ENCODE measurements around the gene COPS9.

Gene COPS9

DNA sequence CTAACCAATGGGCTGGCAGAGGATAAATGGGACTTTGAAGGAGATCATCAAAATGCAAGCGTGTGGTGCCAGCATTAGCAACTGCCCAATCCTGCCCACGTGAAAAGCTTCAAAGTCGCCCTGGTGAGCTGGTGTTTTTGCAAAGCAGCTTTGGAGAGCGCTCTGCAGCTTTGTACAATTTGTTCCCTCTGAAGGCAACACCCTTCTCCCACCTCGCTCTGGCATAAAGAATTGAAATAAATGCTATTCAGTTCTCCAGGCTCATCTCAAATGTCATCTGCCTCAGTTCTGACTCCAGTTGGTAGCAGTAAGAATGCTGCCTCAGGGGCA lies 3.5 kb downstream of the COPS9 start:
- no peak for DNase-seq

DNA sequence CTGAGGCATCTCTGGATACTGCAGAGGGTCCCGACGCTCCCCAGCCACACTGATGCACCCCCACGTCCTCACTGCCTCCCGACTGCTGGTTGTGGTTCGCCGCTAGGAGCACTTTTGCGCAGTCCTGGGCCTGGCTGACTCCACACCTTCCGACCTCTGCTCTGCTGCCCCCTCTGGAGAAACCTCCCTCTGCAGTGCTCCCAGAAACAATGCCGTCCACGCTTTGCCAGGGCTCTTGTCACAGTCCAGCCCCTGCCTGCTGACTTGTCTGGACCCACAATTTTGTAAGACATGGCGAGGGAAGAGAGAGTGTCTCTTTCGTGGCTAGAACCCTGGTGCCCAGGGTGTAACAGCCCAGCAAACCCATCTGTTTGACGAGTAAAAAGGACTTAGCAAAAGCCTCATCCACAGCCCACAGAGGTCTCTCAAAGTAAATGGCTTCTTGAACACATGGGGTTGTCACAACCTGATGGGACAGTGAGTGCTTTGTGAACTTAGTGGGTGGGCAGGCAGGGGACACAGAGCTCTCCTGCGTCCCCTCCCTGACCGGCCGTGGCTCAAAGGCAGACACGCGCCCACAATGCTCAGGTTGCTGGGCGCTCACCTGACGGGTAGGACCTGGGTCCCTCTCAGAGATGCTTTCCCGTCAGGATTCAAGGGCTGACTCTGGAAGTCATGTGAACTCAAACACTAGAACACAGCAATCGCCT lies 4.0 kb downstream of the COPS9 start:
- no peak for DNase-seq

DNA sequence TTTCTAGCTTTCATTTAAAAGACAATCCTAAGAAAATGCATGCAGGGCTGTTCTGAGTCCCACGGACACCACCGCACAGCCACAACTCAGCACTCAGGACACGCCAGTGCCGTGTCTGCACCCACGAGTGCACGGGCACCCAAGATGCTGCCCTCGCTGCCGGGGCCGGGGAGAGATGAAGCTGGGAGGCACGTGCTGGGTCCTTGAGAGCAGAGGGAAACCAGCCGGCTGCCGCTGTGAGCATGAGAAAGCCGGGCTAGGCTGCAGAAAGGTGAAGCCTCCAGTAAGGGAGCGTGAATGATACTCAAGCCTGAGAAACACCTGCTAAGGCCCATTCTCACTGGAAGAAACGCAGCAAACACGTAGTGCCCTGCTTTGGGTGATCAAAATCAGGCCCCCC lies 4.8 kb downstream of the COPS9 start:
- DNase-seq, result no peak

DNA sequence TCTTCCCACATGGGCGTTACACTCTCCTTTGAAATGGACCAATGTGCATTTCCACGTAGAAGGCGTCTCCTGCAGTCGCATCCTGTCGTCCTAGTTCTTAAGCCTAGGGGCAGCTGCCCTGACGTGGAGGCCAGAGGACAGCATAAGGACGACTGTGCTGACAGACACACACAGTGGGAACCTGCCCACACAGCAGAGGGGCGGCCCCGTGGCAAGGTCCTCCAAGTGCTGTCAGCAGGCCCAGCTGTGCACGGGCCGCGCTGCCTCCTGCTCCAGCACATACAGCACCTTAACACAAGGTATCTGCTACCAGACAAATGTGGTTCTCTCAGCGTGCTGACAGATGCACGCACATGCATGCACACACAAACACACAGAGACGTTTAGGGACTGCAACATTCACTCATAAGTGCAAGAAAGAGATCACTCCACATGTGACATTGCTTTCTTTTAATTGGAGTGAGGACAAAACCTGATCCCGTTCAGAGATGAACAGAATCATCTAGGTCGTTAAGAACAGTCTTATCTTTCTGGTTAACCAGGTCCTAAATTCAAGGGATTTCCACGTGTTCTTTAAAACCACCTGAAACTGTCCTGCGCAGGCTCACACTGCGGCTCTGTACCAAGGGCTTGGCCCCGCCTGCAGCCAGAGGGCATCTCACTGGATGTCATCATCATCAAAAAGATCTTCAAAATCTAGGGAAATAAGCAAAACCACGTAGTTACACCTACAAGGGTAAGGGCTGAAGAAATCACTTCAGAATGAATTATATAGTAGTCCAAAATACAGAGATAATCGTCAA lies 5.5 kb downstream of the COPS9 start:
- no peak for DNase-seq

DNA sequence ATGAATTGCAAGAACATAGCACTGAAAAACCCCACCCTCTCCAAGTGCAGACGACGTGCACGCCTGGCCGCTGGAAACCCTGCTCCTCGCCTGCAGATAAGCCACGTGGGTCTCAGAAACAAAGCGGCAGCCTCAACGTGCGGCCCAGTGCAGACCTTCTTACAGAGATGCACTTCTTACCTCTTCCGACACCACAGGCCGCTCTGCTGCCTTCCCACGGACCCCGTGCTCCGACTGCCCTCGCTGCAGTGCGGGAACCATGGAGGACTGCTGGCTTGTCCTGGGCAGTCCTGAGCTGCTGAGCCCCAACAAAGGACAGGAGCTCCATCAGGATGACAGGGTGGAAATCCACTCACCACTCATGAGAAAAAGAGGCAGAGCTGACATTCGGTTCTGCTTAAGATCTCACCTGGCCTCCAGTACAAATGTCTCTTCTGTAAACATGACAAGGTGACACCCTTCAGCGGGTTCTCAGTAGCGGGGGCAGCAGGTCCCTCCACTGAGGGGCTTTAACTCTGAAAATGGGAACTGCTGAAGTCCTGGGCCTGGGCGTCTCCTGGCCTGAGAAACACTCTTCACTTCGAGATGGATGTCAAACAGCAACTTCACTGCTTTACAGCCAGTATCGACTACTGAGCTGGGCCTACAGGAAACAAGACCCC lies 6.2 kb downstream of the COPS9 start:
- no peak for DNase-seq

DNA sequence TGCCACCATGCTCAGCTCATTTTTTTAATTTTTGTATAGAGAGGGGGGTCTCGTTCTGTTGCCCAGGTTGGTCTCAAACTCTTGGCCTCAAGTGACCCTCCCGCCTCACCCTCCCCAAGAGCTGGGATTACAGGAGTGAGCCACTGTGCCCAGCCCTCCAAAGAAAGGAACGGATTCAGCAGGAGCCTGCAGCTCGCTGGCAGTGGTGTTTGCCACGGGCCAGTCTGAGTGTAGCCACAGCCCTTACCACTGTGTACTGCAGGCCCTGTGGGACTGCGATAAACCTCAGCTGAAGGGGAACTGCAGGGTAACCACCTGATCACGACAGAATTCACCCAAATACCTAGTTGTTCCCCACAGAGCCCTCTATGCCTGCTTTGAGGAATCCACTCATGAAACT lies 6.8 kb downstream of the COPS9 start:
- no peak for DNase-seq

DNA sequence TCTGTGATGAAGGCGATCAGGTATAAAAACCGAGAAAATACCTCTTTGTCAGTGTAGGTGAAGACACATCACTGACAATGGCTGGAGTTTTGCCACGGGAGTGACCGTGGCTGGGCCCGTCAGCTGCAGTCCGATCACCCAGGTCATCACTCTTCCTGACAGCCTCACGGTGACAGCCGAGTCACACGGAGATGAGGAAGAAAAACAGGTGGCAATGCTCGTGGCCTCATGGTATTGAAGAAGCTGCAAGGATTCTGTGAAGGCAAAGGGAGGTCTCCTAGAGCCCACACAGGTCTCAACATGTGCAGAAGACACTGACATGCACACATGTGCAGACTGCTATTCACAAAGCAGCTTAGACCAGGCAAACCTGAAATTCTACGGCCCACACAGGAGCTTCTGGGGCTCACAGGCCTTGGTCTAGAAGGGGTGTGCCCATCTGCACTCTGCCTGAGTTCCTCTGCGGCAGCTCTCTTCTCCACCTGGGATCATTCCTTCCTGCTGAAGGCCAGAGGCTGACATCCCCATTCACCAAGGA lies 7.4 kb downstream of the COPS9 start:
- DNase-seq, result no peak

DNA sequence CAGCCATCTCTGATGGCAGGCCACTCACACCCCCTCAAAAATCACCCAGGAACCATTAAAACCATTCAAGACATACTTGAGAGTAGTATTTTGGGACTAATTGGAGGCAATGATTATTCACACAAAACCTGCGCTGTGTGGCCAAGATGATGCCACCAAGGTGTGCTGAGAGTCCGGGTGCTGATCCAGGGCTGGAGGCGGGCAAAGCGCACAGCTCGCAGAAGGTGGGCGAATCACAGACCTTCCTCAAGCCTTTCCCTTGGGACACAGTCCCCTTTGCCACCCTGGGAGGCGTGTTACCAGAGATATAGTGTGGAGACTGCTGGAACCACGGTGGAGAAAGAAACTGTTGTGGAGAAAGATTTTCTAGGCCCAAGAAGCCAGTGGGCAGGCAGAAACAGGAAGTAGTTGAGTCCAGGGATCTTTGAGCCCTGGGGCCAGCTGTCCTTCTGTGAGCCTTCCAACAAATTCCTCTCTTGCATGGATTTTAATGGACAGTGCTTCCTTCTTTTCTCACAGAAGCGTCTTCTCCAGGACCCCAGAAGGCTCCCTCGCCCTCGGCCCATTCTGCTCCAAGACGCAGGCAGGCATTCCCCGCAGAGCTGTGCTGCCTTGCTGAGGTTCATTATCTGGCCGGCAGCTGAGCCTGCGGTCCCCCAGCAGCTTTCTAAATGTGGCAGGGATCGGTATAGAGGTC lies 8.0 kb downstream of the COPS9 start:
- DNase-seq, result no peak

DNA sequence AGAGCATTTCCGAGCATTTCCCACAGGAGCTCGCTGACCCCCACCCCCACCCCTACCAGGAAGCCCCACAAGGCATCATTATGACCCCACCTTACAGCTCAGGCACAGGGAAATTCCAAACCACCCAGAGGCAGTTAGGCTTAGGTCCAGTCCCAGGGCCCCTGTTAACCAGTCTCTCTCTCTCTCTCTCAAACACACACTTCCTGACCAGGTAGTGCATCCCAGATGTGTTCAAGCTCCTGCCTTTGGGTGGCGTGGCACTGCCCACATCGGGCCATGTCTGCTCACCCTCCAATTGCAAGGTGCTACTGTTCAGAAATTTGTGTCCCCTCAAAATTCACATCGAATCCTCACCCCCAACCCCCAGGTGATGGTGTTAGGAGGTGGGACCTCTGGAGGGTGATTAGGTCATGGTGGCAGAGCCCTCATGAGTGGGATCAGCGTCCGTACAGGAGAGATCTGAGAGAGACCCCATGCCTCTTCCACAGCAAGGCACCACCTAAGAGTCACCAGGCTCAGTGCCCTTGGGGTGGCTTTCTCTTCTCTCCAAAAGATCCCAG lies 8.8 kb downstream of the COPS9 start:
- DNase-seq, result no peak

DNA sequence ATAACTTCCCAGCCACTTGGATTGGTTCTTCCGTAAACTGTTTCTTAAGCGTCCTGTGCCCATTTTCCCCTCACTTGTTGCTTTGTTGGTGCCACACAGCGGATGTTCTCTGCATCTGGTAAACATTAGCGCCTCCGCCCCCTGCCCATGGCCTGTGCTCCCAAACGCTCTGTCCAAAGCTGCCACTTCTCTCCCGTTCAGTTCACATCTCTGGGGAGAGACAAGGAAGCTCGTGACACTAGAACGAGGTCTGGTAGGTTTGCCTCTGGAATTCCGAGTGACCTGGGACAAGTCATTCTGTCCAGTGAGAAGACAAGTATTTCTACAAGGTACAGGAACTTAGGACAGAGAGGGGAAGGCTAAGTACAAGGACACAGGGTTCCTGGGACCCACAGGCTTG lies 9.4 kb downstream of the COPS9 start:
- DNase-seq, result no peak

DNA sequence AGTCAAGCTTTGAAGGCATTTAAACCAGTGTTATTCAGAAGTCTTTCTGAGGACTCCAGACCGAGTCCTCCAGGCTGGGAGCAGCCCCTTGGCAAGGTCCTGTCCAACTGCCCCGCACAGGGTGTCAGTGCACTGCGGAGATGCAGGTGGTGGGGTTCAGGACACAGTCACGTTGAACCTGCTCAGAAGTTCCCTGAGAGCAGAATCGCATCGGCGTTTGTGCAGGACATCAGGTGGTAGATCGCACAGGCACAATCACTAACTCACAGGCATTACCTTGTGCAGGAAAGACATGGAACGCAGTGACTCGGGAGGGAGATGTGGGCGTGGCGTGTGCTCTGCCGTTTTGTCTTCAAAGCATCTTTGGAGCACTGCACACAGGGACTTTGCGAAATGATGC lies 10.4 kb downstream of the COPS9 start:
- no peak for DNase-seq

DNA sequence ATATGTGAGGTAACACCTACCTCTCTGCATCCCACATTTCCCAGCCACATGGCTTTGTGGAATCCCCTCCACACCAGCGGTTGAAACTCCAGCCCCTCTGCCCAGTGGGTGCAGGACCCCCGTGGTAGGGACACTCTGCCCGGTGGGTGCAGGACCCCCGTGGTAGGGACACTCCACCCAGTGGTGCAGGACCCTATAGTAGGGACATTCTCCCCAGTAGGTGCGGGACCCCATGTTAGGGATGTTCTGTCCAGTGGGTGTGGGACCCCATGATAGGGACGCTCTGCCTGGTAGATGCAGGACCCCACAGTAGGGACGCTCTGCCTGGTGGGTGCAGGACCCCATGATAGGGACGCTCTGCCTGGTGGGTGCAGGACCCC lies 11.5 kb downstream of the COPS9 start:
- no peak for DNase-seq

DNA sequence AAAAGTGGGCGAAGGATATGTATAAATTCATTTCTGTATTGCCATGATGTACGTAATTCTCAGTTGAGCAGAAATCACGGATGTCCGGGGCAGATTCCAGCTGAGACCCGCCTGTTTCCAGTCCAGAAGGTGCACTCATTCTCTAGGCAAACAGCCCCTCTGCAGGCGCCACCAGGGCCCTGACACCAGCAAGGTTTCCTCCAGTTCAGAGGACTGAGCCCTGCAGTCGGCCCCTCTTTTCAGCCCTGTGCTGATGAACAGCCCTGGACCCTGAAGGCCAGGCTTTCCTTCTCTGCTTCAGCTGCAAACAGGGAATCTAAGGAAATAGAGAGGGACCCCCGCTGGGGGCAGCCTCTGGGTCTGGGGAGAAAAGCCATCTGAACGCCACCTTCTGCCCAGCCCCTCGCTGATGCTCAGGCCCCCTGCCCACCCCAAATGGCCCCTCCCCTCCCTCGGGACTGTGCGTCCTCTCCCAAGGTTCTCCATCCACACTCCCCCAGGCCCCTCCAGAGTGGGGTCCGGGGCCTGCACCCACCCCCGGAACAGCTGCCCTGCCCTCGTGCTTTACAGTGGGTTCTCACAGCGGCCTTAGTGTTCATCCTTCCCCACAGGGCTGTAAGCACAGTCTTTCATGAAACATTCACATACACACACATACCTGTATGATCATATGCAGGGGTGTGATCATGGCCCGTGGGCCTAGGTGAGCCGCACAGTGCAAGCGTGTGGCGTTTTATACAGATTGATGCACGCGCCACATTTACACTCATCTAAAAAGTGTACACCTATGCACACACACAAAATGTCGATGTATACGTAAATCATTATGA lies 12.1 kb downstream of the COPS9 start:
- DNase-seq, result no peak

DNA sequence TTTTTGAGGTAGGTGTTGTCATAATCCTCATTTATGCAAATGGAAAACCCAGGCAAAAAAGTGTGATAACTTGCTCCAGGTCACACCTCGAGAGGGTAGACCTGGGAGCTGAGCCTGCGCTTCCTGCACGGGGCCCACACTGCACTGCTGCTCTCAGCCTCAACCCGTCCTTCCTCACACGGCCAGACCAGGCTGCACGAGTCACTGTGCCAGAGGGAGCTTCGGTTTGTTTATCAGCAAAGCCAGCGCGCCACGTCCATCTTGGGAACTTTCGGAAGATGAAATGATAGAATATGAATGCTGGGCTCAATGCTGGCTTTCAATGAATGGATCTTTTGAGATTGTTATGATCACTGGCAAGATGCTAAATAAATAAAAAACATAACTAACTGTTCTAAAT lies 14.4 kb downstream of the COPS9 start:
- DNase-seq, result no peak

DNA sequence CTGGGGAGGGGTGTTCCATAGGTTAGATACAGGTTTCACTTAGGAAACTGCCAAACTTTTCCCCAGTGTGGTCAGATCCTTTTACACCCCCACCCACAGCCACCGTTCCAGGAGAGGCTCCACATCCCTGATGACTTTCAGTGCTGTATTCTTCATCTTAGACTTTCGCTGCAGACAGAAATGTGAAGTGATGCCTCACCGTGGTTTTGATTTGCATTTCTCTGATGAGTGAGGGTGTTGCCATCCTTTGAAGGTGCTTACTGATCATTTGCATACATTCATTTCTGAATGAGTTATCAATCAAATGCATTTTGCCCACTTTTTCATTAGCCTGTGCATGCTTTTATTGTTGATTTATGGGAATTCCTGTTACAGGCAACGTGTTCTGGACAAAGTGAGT lies 14.9 kb downstream of the COPS9 start:
- no peak for DNase-seq

DNA sequence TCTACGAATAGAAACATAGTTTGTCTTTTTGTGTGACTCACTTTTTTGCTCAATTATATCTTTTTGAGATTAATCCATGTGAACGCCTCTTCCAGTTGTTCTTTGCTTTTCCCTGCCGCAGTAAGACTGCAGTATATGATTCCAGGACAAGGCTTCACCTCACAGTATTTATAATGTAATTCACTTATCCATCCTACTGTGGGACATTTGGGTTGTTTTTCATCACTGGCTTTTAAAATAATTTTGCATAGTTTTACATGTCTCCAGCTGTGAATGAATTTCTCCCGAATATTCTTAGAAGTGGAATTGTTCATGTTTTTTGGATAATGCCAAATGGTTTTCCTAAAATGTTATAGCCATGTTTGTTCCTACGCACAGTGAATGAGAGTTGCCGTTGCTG lies 21.9 kb downstream of the COPS9 start:
- DNase-seq, result no peak

DNA sequence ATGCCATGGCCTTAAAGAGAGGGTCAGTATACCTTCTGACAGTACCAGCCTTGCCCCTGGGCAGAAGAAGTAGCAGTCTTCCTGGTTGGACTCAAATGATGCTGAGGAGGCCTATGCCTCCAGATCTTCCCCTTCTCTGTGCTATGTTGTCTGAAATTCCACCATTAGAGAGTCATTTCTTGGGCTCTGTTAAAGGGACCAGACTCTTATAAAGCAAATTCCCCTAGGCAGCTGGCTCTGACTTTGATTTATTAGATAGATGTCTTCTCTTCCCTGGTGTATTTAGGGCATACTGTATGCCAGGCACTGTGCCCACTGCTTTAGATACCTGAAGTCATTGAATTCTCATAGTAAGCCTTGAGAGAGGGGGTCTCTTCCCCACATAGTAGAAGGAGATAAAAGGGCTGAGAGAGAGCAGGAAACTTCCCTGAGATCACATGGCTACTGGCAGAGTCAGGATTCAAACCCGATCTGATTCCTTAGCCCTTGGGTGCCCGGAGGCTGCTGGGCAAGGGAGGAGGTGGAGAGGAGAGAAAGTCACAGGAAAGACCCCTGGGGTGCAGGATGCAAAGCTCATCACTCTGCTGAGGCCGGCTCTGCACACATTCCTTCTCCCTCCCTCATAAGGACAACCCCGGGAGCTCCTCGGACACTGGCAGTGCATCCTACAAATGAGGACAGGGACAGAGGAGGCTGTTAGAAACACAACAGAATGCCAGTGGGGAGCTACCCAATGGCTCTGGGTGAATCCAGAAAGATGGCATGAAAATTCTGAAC lies 23.0 kb downstream of the COPS9 start:
- DNase-seq, result no peak

DNA sequence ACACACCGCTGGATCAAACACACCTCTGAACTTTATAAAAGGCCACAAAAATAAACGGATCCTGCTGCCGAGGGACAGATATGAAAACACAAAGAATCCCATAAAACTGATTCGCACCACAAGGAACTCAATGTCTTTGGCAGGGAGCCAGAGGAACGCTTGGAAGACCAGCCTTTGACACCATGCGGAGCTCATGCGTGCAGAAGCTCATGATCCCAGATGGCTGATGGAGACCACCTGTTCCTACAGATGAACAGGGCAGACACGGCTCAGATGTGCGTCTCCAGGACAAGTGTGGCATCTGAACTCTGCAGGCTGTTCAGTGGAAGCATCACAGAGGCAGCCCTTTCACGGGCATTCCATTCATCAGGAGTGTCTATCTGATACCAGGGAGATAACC lies 24.9 kb downstream of the COPS9 start:
- DNase-seq, result no peak

DNA sequence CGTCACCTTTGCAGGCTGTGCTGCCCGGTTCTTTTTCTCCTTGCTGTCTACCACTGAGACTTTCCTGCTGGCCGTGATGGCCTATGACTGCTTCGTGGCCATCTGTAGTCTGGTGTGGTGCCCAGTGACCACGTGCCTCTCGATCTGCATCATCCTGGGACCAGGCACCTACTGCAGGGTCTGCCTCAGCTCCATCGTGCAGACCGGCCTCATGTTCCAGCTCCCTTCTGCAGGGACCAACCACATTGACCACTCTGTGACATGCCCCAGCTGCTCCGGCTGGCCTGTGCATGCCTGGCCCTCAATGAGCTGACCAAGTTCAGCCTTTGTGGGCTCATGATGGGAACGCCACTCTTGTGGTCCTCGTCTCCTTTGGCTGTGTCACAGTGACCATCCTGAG lies 26.7 kb downstream of the COPS9 start:
- DNase-seq, result no peak

DNA sequence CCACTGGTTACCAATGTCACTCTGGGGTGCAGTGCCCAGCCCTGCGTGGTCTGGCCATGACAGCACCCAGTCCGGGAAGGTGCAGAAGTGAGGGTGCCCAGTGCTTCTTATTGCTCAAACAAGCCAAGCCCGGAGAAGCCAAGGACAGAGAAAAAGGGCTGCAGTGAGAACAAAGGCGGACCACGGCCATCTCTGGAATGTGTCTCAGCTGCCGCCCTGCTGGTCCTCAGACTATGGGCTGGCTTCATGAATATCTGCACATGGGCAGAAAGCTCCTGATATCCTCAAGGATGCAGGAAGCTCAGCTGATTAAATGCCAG lies 28.7 kb downstream of the COPS9 start:
- DNase-seq, result no peak

DNA sequence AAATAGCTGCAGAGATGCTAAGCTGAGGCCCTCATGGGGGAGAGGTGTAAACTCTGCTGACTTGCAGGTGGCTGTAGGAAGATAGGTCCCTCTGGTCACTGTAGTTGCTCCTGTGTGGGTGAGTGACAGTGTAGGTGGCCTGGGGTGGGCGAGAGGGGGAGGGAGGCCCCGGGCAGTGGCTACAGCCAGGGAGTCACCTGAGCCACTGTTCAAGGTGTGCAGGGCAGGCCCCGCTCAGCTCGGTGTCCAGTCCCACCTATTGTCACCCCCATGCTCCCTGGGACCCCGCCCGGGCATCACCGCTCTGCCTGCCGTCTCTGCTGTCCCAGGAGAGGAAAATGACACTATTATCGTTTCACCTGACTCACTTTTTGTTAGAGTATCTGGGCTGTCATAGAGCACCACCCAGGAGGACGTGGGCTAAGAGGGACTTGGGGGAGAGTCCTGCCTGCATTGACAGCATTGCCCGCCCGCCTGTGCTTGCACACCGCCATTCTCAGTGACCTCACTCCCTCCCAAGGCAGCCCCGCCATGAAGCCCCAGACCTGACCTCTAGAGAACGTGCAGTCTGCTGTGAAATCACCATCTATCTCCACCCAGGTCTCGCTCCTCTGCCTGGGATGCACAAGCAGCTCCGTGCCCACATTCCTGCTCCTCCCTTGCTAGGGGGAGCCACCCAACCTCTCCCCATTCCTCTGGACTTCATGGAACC lies 29.2 kb downstream of the COPS9 start:
- no peak for DNase-seq
